Thoracic aorta (tissue), 2 donors: Measurements from ENCODE around the gene FOXN1. TPM values are rescaled to one million over a fixed set of nuclear protein-coding genes. Genes with fewer than 3 reads are reported as not detected.

Experiments
- ATAC-seq: fragments of 150-250 bp; one replicate; pipeline ENCODE4 v1.8.0; 2017; ENCODE audit warnings: low read depth; ENCODE audit not compliant: insufficient number of reproducible peaks, low FRiP score
- DNase-seq: peaks from one replicate; pipeline ENCODE4 v3.0.0-alpha.2; 2020; ENCODE audit warnings: low spot score
- H3K27ac ChIP-seq, 2 donors: fragments of 200-600 bp; sonication (generic); 1 replicate in 1 of 2; 2 replicates in 1 of 2; pipeline ENCODE4 v1.5.1; 2016; ENCODE audit warnings: mild to moderate bottlenecking in 2 of 2, moderate library complexity in 2 of 2
- H3K27me3 ChIP-seq: fragments of 200-600 bp; sonication (generic); replicated peaks from 2 replicates; pipeline ENCODE4 v1.6.0; 2016; ENCODE audit warnings: mild to moderate bottlenecking; ENCODE audit not compliant: insufficient read depth
- H3K36me3 ChIP-seq: fragments of 200-600 bp; sonication (generic); one replicate; pipeline ENCODE4 v1.5.1; 2016
- H3K4me1 ChIP-seq, 2 donors: fragments of 200-600 bp; sonication (generic); 1 replicate in 1 of 2; 2 replicates in 1 of 2; pipeline versions ENCODE4 v1.5.1 to v1.6.0; 2016; ENCODE audit warnings: low read depth in 2 of 2, mild to moderate bottlenecking in 1 of 2; ENCODE audit not compliant: control insufficient read depth in 1 of 2
- H3K4me3 ChIP-seq: fragments of 200-600 bp; sonication (generic); 2 replicates; pipeline ENCODE4 v1.5.1; 2016; ENCODE audit warnings: mild to moderate bottlenecking
- H3K9me3 ChIP-seq: fragments of 200-600 bp; sonication (generic); 2 replicates; pipeline ENCODE4 v1.5.1; 2016
- total RNA-seq, 2 donors: library from RNA; depleted of rRNA; stranded (reverse); fragments of >200 nt; gene quantifications; one replicate each; pipeline versions ENCODE4 v1.1.0 to v1.2.3, GENCODE V29; 2016
- TF ChIP-seq, protein P1 (sequence below): fragments of 200-600 bp; sonication (generic); IDR thresholded peaks from one replicate; pipeline ENCODE4 v1.5.1; 2019; ENCODE audit warnings: antibody characterized with exemption

Gene FOXN1
- total RNA-seq, 2 donors from 2014 or later, result not detected

GRCh38 chr17:28474111-28474531 is 32.0 kb upstream of the FOXN1 start:
- no peak for ATAC-seq
- TF ChIP-seq, protein P1, sequence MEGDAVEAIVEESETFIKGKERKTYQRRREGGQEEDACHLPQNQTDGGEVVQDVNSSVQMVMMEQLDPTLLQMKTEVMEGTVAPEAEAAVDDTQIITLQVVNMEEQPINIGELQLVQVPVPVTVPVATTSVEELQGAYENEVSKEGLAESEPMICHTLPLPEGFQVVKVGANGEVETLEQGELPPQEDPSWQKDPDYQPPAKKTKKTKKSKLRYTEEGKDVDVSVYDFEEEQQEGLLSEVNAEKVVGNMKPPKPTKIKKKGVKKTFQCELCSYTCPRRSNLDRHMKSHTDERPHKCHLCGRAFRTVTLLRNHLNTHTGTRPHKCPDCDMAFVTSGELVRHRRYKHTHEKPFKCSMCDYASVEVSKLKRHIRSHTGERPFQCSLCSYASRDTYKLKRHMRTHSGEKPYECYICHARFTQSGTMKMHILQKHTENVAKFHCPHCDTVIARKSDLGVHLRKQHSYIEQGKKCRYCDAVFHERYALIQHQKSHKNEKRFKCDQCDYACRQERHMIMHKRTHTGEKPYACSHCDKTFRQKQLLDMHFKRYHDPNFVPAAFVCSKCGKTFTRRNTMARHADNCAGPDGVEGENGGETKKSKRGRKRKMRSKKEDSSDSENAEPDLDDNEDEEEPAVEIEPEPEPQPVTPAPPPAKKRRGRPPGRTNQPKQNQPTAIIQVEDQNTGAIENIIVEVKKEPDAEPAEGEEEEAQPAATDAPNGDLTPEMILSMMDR, result no peak
- H3K27ac ChIP-seq, result no peak overlapping the region
- H3K36me3 ChIP-seq, result no peaks in the 10 kb centered on the region
- H3K4me3 ChIP-seq, result no peak overlapping the region
- DNase-seq, result no peak
- no peaks in the 10 kb centered on the region for H3K4me1 ChIP-seq
- no peaks in the 10 kb centered on the region for H3K27me3 ChIP-seq
- H3K9me3 ChIP-seq, result no peaks in the 10 kb centered on the region

DNA sequence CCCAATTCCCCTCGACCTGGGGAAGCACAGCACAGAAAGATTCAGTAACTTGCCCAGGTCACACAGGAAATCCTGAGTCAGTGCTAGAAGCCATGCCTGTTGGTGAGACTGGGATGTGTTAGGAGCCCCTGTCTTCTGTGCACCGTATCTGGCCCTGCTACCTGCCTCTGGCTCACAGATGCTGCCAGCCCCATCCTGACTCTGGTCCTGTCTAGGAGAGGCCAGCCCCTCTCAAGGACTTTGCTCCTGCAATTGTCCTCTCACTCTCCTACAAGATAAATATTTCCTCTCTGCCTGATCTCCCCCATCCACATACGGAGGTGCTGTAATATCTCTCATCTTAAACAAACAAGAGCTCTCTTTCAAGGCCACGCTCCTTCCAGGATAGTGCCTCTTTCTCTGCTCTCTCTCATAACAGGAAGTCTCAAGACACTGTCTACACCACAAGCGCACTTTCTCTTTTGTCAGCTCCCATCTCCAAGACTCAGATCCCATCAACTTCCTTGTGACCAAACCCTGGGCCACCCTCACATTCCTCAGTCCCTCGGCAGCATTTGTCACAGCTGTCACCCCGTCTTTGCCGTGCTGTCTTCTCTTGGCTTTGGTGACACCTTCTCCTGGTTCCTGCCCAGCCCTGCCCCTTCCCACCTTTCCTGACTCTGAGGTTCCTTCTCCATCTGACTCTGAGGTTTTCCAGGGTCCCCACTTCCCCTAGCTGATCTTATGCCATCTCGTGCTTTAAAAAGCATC is 30.8 kb upstream of the FOXN1 start:
- Histone ChIP-seq H3K27ac (no peak overlapping the region), H3K27me3 (no peaks in the 10 kb centered on the region), H3K9me3 (no peaks in the 10 kb centered on the region), H3K36me3 (no peaks in the 10 kb centered on the region), H3K4me1 (no peaks in the 10 kb centered on the region), H3K4me3 (no peak overlapping the region)
- ATAC-seq, result no peak
- TF ChIP-seq, protein P1, result no peak
- DNase-seq, result no peak

- no peaks in the 10 kb centered on the region for H3K27me3 ChIP-seq
- no peak overlapping the region for H3K27ac ChIP-seq
- DNase-seq (no peak), ATAC-seq (no peak)
- H3K9me3 ChIP-seq, result no peaks in the 10 kb centered on the region
- no peak overlapping the region for H3K4me3 ChIP-seq
- TF ChIP-seq, protein P1, result no peak
- H3K4me1 ChIP-seq, result no peaks in the 10 kb centered on the region
- no peaks in the 10 kb centered on the region for H3K36me3 ChIP-seq
Observed at GRCh38 chr17:28476076-28476865, 29.9 kb upstream of the FOXN1 start.

DNA sequence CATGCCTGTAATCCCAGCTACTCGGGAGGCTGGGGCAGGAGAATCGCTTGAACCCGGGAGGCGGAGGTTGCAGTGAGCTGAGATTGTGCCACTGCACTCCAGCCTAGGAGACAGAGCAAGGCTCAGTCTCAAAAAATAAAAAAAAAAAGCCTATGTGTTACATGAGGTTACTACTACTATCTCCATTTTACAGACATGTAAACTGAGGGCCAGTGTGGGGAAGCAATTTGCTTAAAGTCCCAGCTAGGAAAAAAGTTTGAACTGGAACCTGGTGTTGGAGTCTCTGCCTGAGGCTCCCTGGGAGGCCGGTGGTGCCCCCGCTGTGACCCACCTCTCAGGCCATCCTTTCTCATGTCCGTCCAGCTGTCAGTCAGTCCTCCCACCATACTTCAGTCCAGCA is 28.2 kb upstream of the FOXN1 start:
- TF ChIP-seq, protein P1, result no peak
- no peaks in the 10 kb centered on the region for H3K27me3 ChIP-seq
- ATAC-seq (no peak), DNase-seq (no peak)
- no peak overlapping the region for H3K4me3 ChIP-seq
- H3K9me3 ChIP-seq, result no peaks in the 10 kb centered on the region
- no peaks in the 10 kb centered on the region for H3K4me1 ChIP-seq
- H3K27ac ChIP-seq, result no peak overlapping the region
- no peaks in the 10 kb centered on the region for H3K36me3 ChIP-seq
